H1 (cell line): ENCODE results near the gene SNX33. TPM values are rescaled to one million over a fixed set of nuclear protein-coding genes. Genes with fewer than 3 reads are reported as not detected.

ENCODE experiments used
- BACH1 ChIP-seq: IDR thresholded peaks from 2 replicates; pipeline ENCODE4 v1.6.1; 2012; ENCODE audit warnings: low read length, improper control_type of control experiment
- BCL11A ChIP-seq, 2 experiments: IDR thresholded peaks; one replicate each; pipeline ENCODE4 v1.6.1; 2011; ENCODE audit warnings: low read depth in 2 of 2, low read length in 2 of 2, mild to moderate bottlenecking in 2 of 2
- EZH2 ChIP-seq: fragments of 200-600 bp; sonication (generic); IDR thresholded peaks from 2 replicates; pipeline ENCODE4 v1.7.1; 2012; ENCODE audit warnings: low read depth, mild to moderate bottlenecking, moderate library complexity, low read length, inconsistent platforms; ENCODE audit not compliant: severe bottlenecking
- HDAC6 ChIP-seq: IDR thresholded peaks from one replicate; pipeline ENCODE4 v1.7.1; 2012; ENCODE audit warnings: low read depth, mild to moderate bottlenecking, inconsistent platforms, low read length, moderate library complexity
- JUN ChIP-seq: IDR thresholded peaks from 2 replicates; pipeline ENCODE4 v1.6.1; 2011; ENCODE audit warnings: low read depth, mild to moderate bottlenecking, improper control_type of control experiment, low read length
- KDM1A ChIP-seq: fragments of 200-600, 300-600 bp; sonication (generic); IDR thresholded peaks from 2 replicates; pipeline ENCODE4 v1.7.1; 2016; ENCODE audit warnings: mild to moderate bottlenecking, low read length, borderline replicate concordance
- MAFK ChIP-seq: IDR thresholded peaks from 2 replicates; pipeline ENCODE4 v1.6.1; 2012; ENCODE audit warnings: low read depth, mild to moderate bottlenecking, improper control_type of control experiment, low read length
- NRF1 ChIP-seq: IDR thresholded peaks from 2 replicates; pipeline ENCODE4 v1.6.1; 2011; ENCODE audit warnings: mild to moderate bottlenecking, low read depth, low read length, improper control_type of control experiment
- POLR2A ChIP-seq, 2 experiments: IDR thresholded peaks; 1 replicate in 1 of 2; 2 replicates in 1 of 2; pipeline ENCODE4 v1.6.1; 2011; ENCODE audit warnings: low read depth in 2 of 2, low read length in 2 of 2, mild to moderate bottlenecking in 2 of 2; ENCODE audit errors: control extremely low read depth in 1 of 2
- RBBP5 ChIP-seq: IDR thresholded peaks from 2 replicates; pipeline ENCODE4 v1.7.1; 2012; ENCODE audit warnings: low read depth, mild to moderate bottlenecking, inconsistent platforms, low read length, moderate library complexity, borderline replicate concordance
- RNF2 ChIP-seq: fragments of 200-900, 300-1000 bp; sonication (generic); IDR thresholded peaks from 2 replicates; pipeline ENCODE4 v1.7.1; 2016; ENCODE audit warnings: borderline replicate concordance, low read depth, mild to moderate bottlenecking, antibody characterized with exemption, low read length; ENCODE audit not compliant: poor library complexity, severe bottlenecking; ENCODE audit errors: missing control alignments
- SAP30 ChIP-seq: fragments of 300-600 bp; sonication (generic); IDR thresholded peaks from 2 replicates; pipeline ENCODE4 v1.7.1; 2012; ENCODE audit warnings: low read length, moderate library complexity, mild to moderate bottlenecking, inconsistent platforms; ENCODE audit not compliant: insufficient read depth, insufficient replicate concordance
- SIN3A ChIP-seq, 2 experiments: IDR thresholded peaks in 1 of 2; conservative IDR thresholded peaks in 1 of 2; 2 replicates each; pipeline ENCODE4 v1.6.1; 2011 to 2012; ENCODE audit warnings: low read length in 2 of 2, improper control_type of control experiment in 1 of 2, low read depth in 1 of 2, mild to moderate bottlenecking in 1 of 2
- SRF ChIP-seq: IDR thresholded peaks from 2 replicates; pipeline ENCODE4 v1.6.1; 2011; ENCODE audit warnings: mild to moderate bottlenecking, low read depth, low read length, moderate library complexity
- ZNF274 ChIP-seq: IDR thresholded peaks from 2 replicates; pipeline ENCODE4 v1.7.0; 2012; ENCODE audit warnings: low read length, borderline replicate concordance; ENCODE audit errors: extremely low read depth
- polyA plus RNA-seq, 7 experiments: library from polyadenylated mRNA; depleted of rRNA in 3 of 7; stranded (reverse) in 5 of 7; unstranded in 2 of 7; fragments of >200 nt in 5 of 7; fragments of 200-250 nt in 2 of 7; gene quantifications; 1 replicate in 5 of 7; 2 replicates in 1 of 7; 4 replicates in 1 of 7; pipeline versions ENCODE4 v1.2.1 to v1.2.3, GENCODE V29; 2011 to 2013; ENCODE audit warnings: missing spikeins in 2 of 7, mixed read lengths in 2 of 7
- total RNA-seq: library from RNA; stranded (reverse); fragmentation: NEBNext Ultra II Directional; extraction: Animal tissue kit (Norgen Biotek cat#: 25700); gene quantifications from 2 replicates; pipeline ENCODE4 v1.2.1, GENCODE V29; 2021
- TF ChIP-seq, protein P1 (sequence below): IDR thresholded peaks from 2 replicates; pipeline ENCODE4 v1.6.1; 2012; ENCODE audit warnings: low read length, inconsistent platforms
- TF ChIP-seq, protein P2 (sequence below), 3 experiments: IDR thresholded peaks; 1 replicate in 2 of 3; 2 replicates in 1 of 3; pipeline versions ENCODE4 v1.5.1 to v1.6.1; 2011; ENCODE audit warnings: low read length in 3 of 3, mild to moderate bottlenecking in 3 of 3, inconsistent platforms in 2 of 3, low read depth in 1 of 3, moderate library complexity in 1 of 3; ENCODE audit not compliant: insufficient read depth in 1 of 3; ENCODE audit errors: control extremely low read depth in 1 of 3
- TF ChIP-seq, protein P3 (sequence below): IDR thresholded peaks from 2 replicates; pipeline ENCODE4 v1.6.1; 2011; ENCODE audit warnings: low read depth, mild to moderate bottlenecking, low read length; ENCODE audit not compliant: insufficient read depth

SNX33 gene
- total and polyA plus RNA-seq, 2 of the 8 experiments (the other 6 are each of a cell fraction or from before 2014, with no cell fraction given): 14.3 to 22.9 TPM

DNA sequence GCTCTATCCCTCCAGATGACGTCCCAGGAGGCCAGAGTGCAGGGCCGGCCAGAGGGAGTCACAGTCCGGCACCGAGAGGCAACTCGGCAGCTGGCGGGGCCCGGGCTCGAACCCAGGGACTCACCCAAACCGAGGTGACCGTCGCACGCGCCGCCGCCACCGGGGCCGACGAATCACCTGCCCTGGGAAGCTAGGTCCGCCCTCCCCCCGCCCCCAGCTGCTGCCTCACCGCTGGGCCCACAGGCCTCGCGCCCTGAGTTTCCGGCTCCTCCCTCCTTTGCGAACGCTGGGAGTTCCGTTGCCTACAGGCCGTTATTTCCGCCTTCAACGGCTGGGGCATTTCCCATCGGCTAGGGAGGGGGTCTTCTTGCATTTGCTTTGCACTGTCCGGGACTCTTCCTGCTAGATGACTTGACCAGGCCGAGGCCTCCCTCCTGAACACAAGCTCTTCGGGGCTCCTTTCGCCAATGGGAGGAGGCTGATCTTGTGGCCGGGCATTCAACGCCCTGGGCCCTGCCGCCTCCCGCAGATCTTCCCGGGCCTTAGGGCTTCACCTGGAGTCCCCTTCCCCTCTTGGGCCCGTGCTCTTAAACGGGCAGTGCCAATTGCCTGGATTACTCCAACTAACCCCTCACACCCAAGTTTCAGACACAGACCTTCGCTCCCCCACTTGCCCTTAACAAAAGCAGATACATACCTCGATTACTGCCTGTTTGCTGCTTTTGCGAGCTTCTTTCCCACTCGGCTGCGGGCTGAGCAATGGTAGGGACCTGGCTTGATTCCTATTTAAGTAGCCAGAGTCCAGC is 22.0 kb upstream of the SNX33 start, which contains the start of gene SNUPN (continued):
- TF ChIP-seq, protein P1, sequence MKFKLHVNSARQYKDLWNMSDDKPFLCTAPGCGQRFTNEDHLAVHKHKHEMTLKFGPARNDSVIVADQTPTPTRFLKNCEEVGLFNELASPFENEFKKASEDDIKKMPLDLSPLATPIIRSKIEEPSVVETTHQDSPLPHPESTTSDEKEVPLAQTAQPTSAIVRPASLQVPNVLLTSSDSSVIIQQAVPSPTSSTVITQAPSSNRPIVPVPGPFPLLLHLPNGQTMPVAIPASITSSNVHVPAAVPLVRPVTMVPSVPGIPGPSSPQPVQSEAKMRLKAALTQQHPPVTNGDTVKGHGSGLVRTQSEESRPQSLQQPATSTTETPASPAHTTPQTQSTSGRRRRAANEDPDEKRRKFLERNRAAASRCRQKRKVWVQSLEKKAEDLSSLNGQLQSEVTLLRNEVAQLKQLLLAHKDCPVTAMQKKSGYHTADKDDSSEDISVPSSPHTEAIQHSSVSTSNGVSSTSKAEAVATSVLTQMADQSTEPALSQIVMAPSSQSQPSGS: no peak
- TF ChIP-seq ZNF274 (no peak), SAP30 (peak; percentile 6), RBBP5 (peak; percentile 74; the same call in 1 of the 2 replicates), KDM1A (no peak; the same call in 1 of the 2 replicates), BCL11A (IDR thresholded peaks at IDR 0.05; ENCODE audit: low read depth in 2 of 2, low read length in 2 of 2) (no peak), MAFK (no peak), BACH1 (no peak), POLR2A (IDR thresholded peaks at IDR 0.05; ENCODE audit: control extremely low read depth in 1 of 2, low read depth in 2 of 2, low read length in 2 of 2) (no peak), EZH2 (no peak), JUN (no peak), HDAC6 (no peak), SRF (no peak), RNF2 (no peak), SIN3A (conservative IDR thresholded peaks at IDR 0.05 in 1 of 2, IDR thresholded peaks at IDR 0.05 in 1 of 2; ENCODE audit: low read depth in 1 of 2, low read length in 2 of 2) (peak in 1 of 2 experiments; percentile 50; a peak in 1 of 4 replicates), NRF1 (no peak)
- TF ChIP-seq, protein P2, sequence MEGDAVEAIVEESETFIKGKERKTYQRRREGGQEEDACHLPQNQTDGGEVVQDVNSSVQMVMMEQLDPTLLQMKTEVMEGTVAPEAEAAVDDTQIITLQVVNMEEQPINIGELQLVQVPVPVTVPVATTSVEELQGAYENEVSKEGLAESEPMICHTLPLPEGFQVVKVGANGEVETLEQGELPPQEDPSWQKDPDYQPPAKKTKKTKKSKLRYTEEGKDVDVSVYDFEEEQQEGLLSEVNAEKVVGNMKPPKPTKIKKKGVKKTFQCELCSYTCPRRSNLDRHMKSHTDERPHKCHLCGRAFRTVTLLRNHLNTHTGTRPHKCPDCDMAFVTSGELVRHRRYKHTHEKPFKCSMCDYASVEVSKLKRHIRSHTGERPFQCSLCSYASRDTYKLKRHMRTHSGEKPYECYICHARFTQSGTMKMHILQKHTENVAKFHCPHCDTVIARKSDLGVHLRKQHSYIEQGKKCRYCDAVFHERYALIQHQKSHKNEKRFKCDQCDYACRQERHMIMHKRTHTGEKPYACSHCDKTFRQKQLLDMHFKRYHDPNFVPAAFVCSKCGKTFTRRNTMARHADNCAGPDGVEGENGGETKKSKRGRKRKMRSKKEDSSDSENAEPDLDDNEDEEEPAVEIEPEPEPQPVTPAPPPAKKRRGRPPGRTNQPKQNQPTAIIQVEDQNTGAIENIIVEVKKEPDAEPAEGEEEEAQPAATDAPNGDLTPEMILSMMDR (IDR thresholded peaks at IDR 0.05; ENCODE audit: control extremely low read depth in 1 of 3, insufficient read depth in 1 of 3, low read depth in 1 of 3, low read length in 3 of 3): no peak
- TF ChIP-seq, protein P3, sequence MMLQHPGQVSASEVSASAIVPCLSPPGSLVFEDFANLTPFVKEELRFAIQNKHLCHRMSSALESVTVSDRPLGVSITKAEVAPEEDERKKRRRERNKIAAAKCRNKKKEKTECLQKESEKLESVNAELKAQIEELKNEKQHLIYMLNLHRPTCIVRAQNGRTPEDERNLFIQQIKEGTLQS: no peak
